Measurements from ENCODE around the gene NRN1. TPM values are rescaled to one million over a fixed set of nuclear protein-coding genes. Genes with fewer than 3 reads are reported as not detected.
"Not testable (repeated sequence)": the region's sequence is repeated elsewhere in the genome, so short reads cannot be mapped to it uniquely, and the experiment has no call there.

Gene NRN1, protein sequence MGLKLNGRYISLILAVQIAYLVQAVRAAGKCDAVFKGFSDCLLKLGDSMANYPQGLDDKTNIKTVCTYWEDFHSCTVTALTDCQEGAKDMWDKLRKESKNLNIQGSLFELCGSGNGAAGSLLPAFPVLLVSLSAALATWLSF
- under 1 TPM; 0.20 to 0.45 TPM for total RNA-seq

DNA sequence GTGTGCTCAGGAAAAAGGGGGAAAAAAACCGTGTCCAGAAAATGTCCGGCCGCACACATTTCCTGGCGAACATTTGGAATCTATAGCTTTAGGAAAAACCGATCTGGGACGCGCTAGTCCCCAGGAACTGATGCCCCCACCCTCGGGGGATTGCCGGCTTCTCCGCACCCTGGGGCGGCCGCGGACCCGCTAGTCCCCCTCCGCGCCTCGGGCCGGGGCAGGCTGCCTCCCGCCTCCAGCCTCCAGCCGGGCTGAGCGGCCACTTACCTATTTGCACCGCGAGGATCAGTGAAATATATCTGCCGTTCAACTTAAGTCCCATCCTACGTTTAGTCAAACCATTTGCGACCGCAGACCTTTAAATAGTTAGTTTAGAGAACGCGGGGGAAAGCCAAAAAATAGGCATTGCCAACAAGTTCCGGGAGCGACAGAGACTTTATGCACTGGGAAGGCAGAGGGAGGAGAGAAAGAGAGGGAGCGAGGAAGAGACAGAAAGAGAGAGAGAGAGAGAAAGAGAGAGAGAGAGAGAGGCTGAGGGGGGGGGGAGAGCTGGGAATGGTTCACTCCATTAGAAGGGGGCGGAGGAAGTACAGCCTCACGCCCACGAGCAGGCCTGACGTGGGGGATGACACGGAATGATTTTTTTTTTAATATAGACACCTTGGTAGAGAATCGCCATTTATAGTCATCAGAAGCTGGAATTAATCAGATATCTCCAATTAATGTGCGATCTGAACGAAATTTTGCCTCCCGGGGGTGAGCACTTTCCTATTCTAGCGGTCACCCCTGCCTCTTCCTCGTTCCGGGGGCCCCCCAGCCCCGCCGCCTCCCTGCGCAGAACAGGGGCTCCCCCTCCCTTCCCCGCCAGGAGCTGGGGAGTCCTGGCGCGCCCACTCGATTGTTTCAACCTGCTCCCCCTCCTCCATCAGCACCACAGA, at the start of gene NRN1:
TSS of gene NRN1 (minus strand) at position 498 of the 938 bp plus-strand sequence. CDS start at position 322, 176 bp downstream.
- peak; percentile 24 for DNase-seq
- CTCF ChIA-PET: interaction anchor here (0.6 to 1.1 kb wide), 6 partner anchors 9 to 1280 kb away, joined by 3 to 6 read pairs (median 4); no protein-coding TSS in a partner anchor
- intact Hi-C loops (cut with micrococcal nuclease): loop anchor here (5.0 to 10.0 kb wide), 5 partner anchors 139 to 1232 kb away; partner anchors contain the start of gene CDYL
- H3K4me1 Mint-ChIP-seq (ENCODE audit: low read depth): peaks cover 38% of the 10 kb centered on the region
- H3K27me3 Mint-ChIP-seq (ENCODE audit: low read depth): peaks cover 75% of the 10 kb centered on the region
- H3K36me3 Mint-ChIP-seq (ENCODE audit: low read depth): no peaks in the 10 kb centered on the region
- peak within 1 kb of the TSS; percentile 67 for H3K4me3 Mint-ChIP-seq
- no peaks in the 10 kb centered on the region for H3K9me3 Mint-ChIP-seq
- no peak within 1 kb of the TSS for H3K27ac Mint-ChIP-seq

DNA sequence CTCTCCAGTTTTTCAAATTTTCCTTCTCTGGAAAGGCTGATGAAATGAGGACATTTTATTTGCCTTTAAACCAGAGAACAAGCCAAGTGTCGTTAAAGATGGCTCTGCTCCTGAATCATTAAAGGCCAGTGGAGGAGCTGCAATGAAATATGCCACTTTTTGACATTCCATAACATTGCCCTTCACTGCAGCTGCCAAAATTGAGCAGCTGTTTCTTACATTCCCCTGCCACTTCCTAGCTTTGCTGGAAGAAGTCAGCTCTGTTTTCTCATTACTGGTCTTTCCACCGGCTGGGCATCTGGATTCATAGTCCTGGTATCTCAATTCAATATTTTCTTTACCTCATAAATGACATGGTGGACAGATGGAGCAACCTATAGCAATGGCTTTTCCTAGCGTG, 45.5 kb upstream of the NRN1 start:
- intact Hi-C loops (cut with micrococcal nuclease): no loop called here
- Mint-ChIP-seq H3K27me3 (ENCODE audit: low read depth) (peaks cover 34% of the 10 kb centered on the region), H3K4me3 (no peak overlapping the region), H3K4me1 (ENCODE audit: low read depth) (no peaks in the 10 kb centered on the region), H3K36me3 (ENCODE audit: low read depth) (peaks cover 1% of the 10 kb centered on the region), H3K27ac (no peak overlapping the region), H3K9me3 (no peaks in the 10 kb centered on the region)
- CTCF ChIA-PET: no interaction called here
- no peak for DNase-seq

DNA sequence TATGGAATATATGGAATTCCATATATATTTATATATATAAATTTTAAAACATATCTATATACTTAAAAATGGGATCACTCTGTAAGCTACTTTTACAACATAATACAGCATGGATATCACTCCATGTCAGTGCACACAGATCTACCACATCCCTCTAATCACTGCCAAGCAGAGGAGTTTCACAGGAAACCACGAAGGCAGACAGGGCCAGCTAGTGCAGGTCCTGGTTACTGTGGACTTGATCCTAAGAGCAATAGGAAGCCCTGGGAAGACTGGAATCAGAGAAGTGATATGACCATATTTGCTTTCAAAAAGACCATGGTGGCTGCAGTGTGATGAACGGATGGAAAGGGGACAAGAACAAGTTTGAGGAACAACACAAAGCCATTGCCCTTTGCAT, 40.0 kb upstream of the NRN1 start:
- intact Hi-C loops (cut with micrococcal nuclease): no loop called here
- Mint-ChIP-seq H3K9me3 (no peaks in the 10 kb centered on the region), H3K27me3 (ENCODE audit: low read depth) (peaks cover 25% of the 10 kb centered on the region), H3K4me1 (ENCODE audit: low read depth) (no peaks in the 10 kb centered on the region), H3K4me3 (no peak overlapping the region), H3K27ac (no peak overlapping the region), H3K36me3 (ENCODE audit: low read depth) (peaks cover 1% of the 10 kb centered on the region)
- CTCF ChIA-PET: no interaction called here
- DNase-seq: no peak

DNA sequence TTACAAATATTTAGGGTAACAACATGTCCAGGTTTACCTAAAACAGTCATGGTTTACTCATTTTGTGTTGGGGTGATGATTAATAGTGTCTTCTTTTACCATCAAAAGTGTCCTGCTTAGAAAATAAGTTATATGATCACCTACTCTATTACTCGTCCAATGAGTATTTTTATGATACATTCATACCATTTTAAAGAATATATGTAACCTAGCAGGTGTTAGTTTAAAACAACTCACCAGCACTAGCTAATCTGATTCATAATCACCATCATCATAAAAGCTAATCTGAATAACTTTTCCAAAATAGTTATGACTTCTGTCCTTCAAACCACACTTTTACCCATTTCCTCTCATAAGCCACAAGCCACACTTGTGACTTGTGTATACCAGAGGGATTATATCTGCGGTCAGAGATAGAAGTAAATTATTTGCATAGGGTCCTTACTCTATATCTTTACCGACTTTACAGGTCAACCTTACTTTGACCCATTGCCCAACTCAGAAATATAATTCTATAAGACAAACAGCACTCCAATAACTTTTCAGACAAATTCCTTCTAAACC, 33.3 kb upstream of the NRN1 start:
- H3K4me1 Mint-ChIP-seq (ENCODE audit: low read depth): no peaks in the 10 kb centered on the region
- no peak for DNase-seq
- no peaks in the 10 kb centered on the region for H3K36me3 Mint-ChIP-seq (ENCODE audit: low read depth)
- no peak overlapping the region for H3K4me3 Mint-ChIP-seq
- CTCF ChIA-PET: no interaction called here
- H3K27ac Mint-ChIP-seq: no peak overlapping the region
- H3K9me3 Mint-ChIP-seq: peaks cover 1% of the 10 kb centered on the region
- intact Hi-C loops (cut with micrococcal nuclease): no loop called here
- H3K27me3 Mint-ChIP-seq (ENCODE audit: low read depth): peaks cover 23% of the 10 kb centered on the region

DNA sequence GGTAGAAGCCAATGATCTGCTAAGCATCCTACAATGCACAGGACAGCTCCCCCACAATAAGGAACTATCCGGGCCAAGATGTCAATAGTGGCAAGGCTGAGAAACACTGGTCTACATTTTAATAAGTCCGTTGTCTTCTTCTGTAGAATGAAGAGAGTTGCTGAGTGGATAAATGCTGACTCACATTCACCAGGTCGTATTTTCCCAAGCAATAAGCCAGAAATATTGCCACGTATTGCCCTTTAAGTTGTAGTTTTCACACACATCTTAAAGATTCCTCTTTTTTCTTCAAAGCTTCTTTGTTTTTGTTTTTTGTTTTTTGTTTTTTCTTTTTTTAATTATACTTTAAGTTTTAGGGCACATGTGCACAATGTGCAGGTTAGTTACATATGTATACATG, 30.5 kb upstream of the NRN1 start:
- H3K36me3 Mint-ChIP-seq (ENCODE audit: low read depth): no peaks in the 10 kb centered on the region
- intact Hi-C loops (cut with micrococcal nuclease): no loop called here
- H3K27ac Mint-ChIP-seq: no peak overlapping the region
- H3K27me3 Mint-ChIP-seq (ENCODE audit: low read depth): peaks cover 17% of the 10 kb centered on the region
- DNase-seq: no peak
- CTCF ChIA-PET: no interaction called here
- no peaks in the 10 kb centered on the region for H3K4me1 Mint-ChIP-seq (ENCODE audit: low read depth)
- peaks cover 1% of the 10 kb centered on the region for H3K9me3 Mint-ChIP-seq
- H3K4me3 Mint-ChIP-seq: no peak overlapping the region

DNA sequence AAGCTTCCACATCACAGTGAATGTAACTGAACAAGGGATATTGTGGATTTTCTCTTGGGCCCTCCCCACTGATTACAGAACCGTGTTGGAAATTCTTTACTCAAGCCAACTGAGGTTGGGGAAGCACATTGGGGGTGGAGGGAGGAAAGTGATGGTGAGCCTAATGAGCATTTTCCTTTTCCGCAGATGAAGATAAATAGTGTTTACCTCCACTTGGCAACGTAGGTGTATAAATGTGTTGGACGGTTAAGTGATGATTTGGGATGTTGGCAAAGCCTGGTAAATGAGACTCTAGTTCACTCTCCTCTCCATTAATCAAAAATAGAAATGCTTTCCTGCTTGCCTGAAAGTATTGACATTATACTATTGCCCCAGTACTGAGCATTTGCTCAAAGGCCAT, 27.1 kb upstream of the NRN1 start:
- no peak for DNase-seq
- CTCF ChIA-PET: no interaction called here
- Mint-ChIP-seq H3K9me3 (peaks cover 1% of the 10 kb centered on the region), H3K27ac (no peak overlapping the region), H3K36me3 (ENCODE audit: low read depth) (no peaks in the 10 kb centered on the region), H3K4me3 (no peak overlapping the region), H3K27me3 (ENCODE audit: low read depth) (peaks cover 5% of the 10 kb centered on the region), H3K4me1 (ENCODE audit: low read depth) (no peaks in the 10 kb centered on the region)
- intact Hi-C loops (cut with micrococcal nuclease): no loop called here

DNA sequence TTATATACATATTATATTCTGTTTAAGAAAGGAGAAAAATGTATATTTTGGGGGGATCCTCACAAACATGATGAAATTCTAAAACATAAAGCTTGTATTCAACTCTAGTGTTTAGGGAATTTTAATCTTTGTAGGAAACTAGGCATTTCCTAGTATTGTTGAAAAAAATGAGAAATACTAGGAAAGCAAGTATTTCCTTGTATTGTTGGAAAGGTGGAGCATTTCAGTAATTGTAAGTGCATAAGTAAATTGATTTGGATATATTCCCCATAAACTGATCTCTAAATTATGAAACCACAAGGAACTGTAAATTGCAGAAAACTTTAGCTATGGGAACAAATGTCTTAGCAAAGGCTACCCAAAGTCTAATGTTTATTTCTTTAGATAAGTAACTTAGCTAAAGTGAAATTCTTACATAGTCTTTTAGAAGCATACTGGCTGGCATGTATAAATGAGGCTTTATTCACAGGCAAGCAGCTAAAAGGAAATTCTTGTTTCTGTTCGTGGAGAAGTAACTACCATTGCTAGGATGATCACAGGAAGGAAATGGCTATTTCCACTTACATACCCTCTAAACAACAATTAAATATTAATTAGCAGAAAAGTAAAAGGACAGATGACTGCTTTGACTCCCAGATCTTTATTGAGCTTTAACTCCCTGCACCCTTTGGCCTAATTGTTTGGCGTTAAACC, 19.9 kb upstream of the NRN1 start:
- H3K4me3 Mint-ChIP-seq: no peak overlapping the region
- CTCF ChIA-PET: interaction anchor here (0.6 kb wide), 1 partner anchor 23 kb away, joined by 3 read pairs; no protein-coding TSS in a partner anchor
- no peak for DNase-seq
- H3K27ac Mint-ChIP-seq: no peak overlapping the region
- H3K36me3 Mint-ChIP-seq (ENCODE audit: low read depth): no peaks in the 10 kb centered on the region
- intact Hi-C loops (cut with micrococcal nuclease): no loop called here
- no peaks in the 10 kb centered on the region for H3K9me3 Mint-ChIP-seq
- H3K4me1 Mint-ChIP-seq (ENCODE audit: low read depth): no peaks in the 10 kb centered on the region
- peaks cover 18% of the 10 kb centered on the region for H3K27me3 Mint-ChIP-seq (ENCODE audit: low read depth)

DNA sequence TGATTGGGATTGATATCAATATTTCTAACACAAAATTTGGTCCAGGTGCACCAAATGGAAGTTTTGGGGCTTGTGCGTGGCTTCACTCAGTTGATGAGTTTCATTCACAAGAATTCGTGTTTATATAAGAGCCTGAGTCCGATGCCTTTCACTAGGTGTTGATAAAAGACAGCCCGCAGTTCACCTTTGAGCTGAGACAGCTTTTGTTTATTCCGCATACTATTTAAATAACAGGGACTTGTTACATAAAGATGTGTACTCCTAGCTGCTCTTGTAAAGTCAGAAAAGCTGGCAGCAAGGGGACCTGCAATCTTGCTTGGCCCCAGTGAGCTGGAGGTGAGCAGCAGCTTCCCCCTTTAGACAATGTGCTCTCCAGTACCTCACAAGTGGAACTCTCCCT, 19.0 kb upstream of the NRN1 start:
- Mint-ChIP-seq H3K27ac (no peak overlapping the region), H3K27me3 (ENCODE audit: low read depth) (peaks cover 25% of the 10 kb centered on the region), H3K36me3 (ENCODE audit: low read depth) (no peaks in the 10 kb centered on the region), H3K4me1 (ENCODE audit: low read depth) (no peaks in the 10 kb centered on the region), H3K9me3 (no peaks in the 10 kb centered on the region), H3K4me3 (no peak overlapping the region)
- intact Hi-C loops (cut with micrococcal nuclease): no loop called here
- no peak for DNase-seq
- CTCF ChIA-PET: no interaction called here

DNA sequence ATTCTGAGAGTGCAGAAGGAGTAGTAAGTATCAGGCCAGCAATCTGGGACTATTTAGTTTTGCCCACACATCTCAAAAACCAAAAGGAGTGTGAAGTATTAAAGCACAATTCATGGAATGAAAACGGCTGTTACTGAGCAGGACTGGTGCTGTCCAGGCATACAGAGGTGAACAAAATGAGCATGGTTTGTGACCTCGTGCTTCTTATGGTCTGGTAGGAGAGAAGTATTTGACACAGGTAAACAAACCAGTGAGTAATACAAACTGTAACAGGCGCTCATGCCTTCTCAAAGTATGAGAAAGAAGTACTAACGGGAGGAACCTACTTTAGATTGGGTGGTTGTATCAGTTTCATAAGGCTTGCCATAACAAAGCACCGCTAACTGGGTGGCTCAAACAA, 17.5 kb upstream of the NRN1 start:
- Mint-ChIP-seq H3K4me1 (ENCODE audit: low read depth) (no peaks in the 10 kb centered on the region), H3K4me3 (no peak overlapping the region), H3K36me3 (ENCODE audit: low read depth) (no peaks in the 10 kb centered on the region), H3K27ac (no peak overlapping the region), H3K27me3 (ENCODE audit: low read depth) (peaks cover 35% of the 10 kb centered on the region), H3K9me3 (no peaks in the 10 kb centered on the region)
- DNase-seq: no peak
- CTCF ChIA-PET: no interaction called here
- intact Hi-C loops (cut with micrococcal nuclease): no loop called here

DNA sequence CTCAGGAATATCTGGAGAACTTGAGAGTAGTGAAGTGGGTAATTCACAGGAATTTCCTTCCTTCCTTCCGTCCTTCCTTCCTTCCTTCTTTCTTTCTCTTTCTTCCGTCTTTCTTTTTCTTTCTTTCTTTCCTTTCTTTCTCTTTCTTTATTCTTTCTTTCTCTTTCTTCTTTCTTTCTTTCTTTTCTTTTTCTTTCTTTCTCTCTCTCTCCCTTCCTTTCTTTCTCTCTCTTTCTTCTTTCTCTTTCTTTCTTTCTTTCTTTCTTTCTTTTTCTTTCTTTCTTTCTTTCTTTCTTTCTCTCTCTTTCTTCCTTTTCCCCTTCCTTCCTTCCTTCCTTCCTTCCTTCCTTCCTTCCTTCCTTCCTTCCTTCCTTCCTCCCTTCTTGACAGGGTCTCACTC, 16.1 kb upstream of the NRN1 start:
- H3K4me3 Mint-ChIP-seq; DNase-seq; H3K27ac Mint-ChIP-seq; H3K36me3 Mint-ChIP-seq (ENCODE audit: low read depth); H3K4me1 Mint-ChIP-seq (ENCODE audit: low read depth); intact Hi-C loops (cut with micrococcal nuclease); CTCF ChIA-PET; H3K9me3 Mint-ChIP-seq: not testable (repeated sequence)
- peaks cover 42% of the 10 kb centered on the region for H3K27me3 Mint-ChIP-seq (ENCODE audit: low read depth)

DNA sequence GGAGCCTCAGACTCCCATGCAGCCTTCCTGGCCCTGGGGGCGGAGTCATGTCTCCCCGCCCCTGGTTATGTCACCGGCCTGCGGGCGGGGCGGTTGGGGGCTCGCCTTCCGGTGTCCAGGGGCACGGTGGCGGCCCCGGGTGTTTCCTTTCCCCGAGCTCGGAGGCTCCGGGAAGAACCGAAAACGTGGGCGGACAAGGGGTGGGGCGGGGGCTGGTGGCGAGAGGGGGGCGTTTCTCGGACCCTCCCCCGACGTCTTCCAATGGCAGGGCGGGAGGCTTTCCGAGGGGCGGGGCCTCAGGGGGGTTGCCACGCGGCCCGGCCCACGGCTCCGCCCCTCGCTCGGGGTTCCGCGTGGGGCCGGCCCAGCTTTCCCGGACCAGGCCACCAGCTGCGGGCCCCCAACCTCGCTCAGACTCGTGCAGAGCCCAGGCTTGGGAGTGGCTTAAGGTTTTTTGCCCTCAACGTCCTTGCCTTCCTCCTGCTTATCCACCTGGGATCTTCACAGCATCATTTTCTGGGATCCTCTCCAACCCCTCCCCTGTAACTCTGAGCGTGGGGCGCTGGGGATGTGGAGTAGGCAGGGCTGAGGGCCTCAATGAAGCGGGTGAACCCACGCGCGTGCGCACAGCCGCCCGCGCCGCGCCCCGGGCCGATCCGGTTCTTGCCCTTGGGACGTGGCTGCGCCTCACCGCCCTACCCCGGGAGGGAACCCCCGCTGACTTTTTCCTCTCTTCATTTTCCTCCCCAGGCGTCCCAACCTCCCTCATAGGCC, 2.1 kb upstream of the NRN1 start:
- intact Hi-C loops (cut with micrococcal nuclease): loop anchor here (1.0 to 10.0 kb wide), 10 partner anchors 12 to 1234 kb away; partner anchors contain the start of gene CDYL
- CTCF ChIA-PET: interaction anchor here (0.6 kb wide), 4 partner anchors 29 to 328 kb away, joined by 3 read pairs; no protein-coding TSS in a partner anchor
- H3K27me3 Mint-ChIP-seq (ENCODE audit: low read depth): peaks cover 66% of the 10 kb centered on the region
- H3K4me3 Mint-ChIP-seq: peak overlapping the region; percentile 67
- H3K36me3 Mint-ChIP-seq (ENCODE audit: low read depth): no peaks in the 10 kb centered on the region
- no peak overlapping the region for H3K27ac Mint-ChIP-seq
- H3K9me3 Mint-ChIP-seq: no peaks in the 10 kb centered on the region
- peaks cover 26% of the 10 kb centered on the region for H3K4me1 Mint-ChIP-seq (ENCODE audit: low read depth)
- peak; percentile 73 for DNase-seq
